Measurements from ENCODE around the gene DOK4.

- TF ChIP-seq REST (IDR thresholded peaks at IDR 0.05) (no peak), CTCF (IDR thresholded peaks at IDR 0.05; ENCODE audit: low read depth, low read length, missing input control) (no peak)
These were observed 39.6 kb downstream of the DOK4 start for GRCh38 chr16:57446531-57447185.
